Skin epidermis (tissue), 12 donors: ENCODE data around the gene CHD1.
"Not testable (repeated sequence)": the region's sequence is repeated elsewhere in the genome, so short reads cannot be mapped to it uniquely, and the experiment has no call there.

Source experiments
- H3K27ac ChIP-seq, 21 experiments: fragments of 200-600 bp; sonication (generic) in 11 of 21; one replicate each; pipeline ENCODE4 v1.5.0; 2020; ENCODE audit warnings: mild to moderate bottlenecking in 3 of 21, inconsistent platforms in 2 of 21, moderate library complexity in 2 of 21
- H3K4me3 ChIP-seq, 7 experiments: fragments of 200-600 bp; sonication (generic) in 2 of 7; one replicate each; pipeline ENCODE4 v1.5.0; 2020; ENCODE audit warnings: inconsistent platforms in 2 of 7, mild to moderate bottlenecking in 2 of 7, moderate library complexity in 1 of 7

CHD1 gene

GRCh38 chr5:98928873-98929709 is at the start of gene CHD1:
Gene CHD1, minus strand, starts transcription at chr5:98929007. Its CDS starts 2,621 bp downstream, at chr5:98926386.
- H3K4me3 ChIP-seq: peak within 1 kb of the TSS; percentile 69 to 99 (median 93)
- H3K27ac ChIP-seq: peak within 1 kb of the TSS; percentile 92 to 100 (median 99)

- Histone ChIP-seq H3K4me3 (no peak overlapping the region), H3K27ac (no peak overlapping the region)
Measured at GRCh38 chr5:98978528-98978927, 49.7 kb upstream of the CHD1 start.

GRCh38 chr5:98977723-98978122 is 48.9 kb upstream of the CHD1 start:
- Histone ChIP-seq H3K4me3 (no peak overlapping the region), H3K27ac (no peak overlapping the region)

- Histone ChIP-seq H3K27ac (no peak overlapping the region), H3K4me3 (no peak overlapping the region)
Measured at GRCh38 chr5:98975682-98976407, 47.0 kb upstream of the CHD1 start.

- Histone ChIP-seq H3K4me3 (no peak overlapping the region), H3K27ac (no peak overlapping the region)
Measured at GRCh38 chr5:98975223-98975622, 46.4 kb upstream of the CHD1 start.

- no peak overlapping the region for H3K4me3 ChIP-seq
- H3K27ac ChIP-seq: no peak overlapping the region
Measured at GRCh38 chr5:98969400-98969799, 40.6 kb upstream of the CHD1 start.

GRCh38 chr5:98968056-98968564 is 39.3 kb upstream of the CHD1 start:
- Histone ChIP-seq H3K27ac (no peak overlapping the region), H3K4me3 (no peak overlapping the region)

GRCh38 chr5:98965226-98965625 is 36.4 kb upstream of the CHD1 start:
- no peak overlapping the region for H3K27ac ChIP-seq
- H3K4me3 ChIP-seq: no peak overlapping the region

- no peak overlapping the region for H3K4me3 ChIP-seq
Measured at GRCh38 chr5:98964621-98965020, 35.8 kb upstream of the CHD1 start.

GRCh38 chr5:98963019-98963418 is 34.2 kb upstream of the CHD1 start:
- Histone ChIP-seq H3K27ac (no peak overlapping the region), H3K4me3 (no peak overlapping the region)

More at GRCh38 chr5:98964621-98965020, 35.8 kb upstream of the CHD1 start:
- H3K27ac ChIP-seq: no peak overlapping the region

- Histone ChIP-seq H3K4me3 (no peak overlapping the region), H3K27ac (no peak overlapping the region)
Measured at GRCh38 chr5:98962587-98962986, 33.8 kb upstream of the CHD1 start.

- no peak overlapping the region for H3K27ac ChIP-seq
Measured at GRCh38 chr5:98961665-98962344, 33.0 kb upstream of the CHD1 start.

GRCh38 chr5:98957307-98957706 is 28.5 kb upstream of the CHD1 start:
- no peak overlapping the region for H3K4me3 ChIP-seq
- H3K27ac ChIP-seq: no peak overlapping the region

More at GRCh38 chr5:98961665-98962344, 33.0 kb upstream of the CHD1 start:
- no peak overlapping the region for H3K4me3 ChIP-seq

- H3K4me3 ChIP-seq, H3K27ac ChIP-seq: not testable (repeated sequence)
Measured at GRCh38 chr5:98955888-98956287, 27.1 kb upstream of the CHD1 start.

- not testable (repeated sequence) for H3K27ac ChIP-seq, H3K4me3 ChIP-seq
Measured at GRCh38 chr5:98955471-98955870, 26.7 kb upstream of the CHD1 start.

GRCh38 chr5:98954392-98955028 is 25.7 kb upstream of the CHD1 start:
- H3K27ac ChIP-seq: no peak overlapping the region
- H3K4me3 ChIP-seq: no peak overlapping the region

GRCh38 chr5:98942847-98943246 is 14.0 kb upstream of the CHD1 start:
- Histone ChIP-seq H3K27ac (no peak overlapping the region), H3K4me3 (no peak overlapping the region)

- Histone ChIP-seq H3K27ac (no peak overlapping the region), H3K4me3 (no peak overlapping the region)
Measured at GRCh38 chr5:98941131-98941883, 12.5 kb upstream of the CHD1 start.

- no peak overlapping the region for H3K4me3 ChIP-seq
- H3K27ac ChIP-seq: no peak overlapping the region
Measured at GRCh38 chr5:98940581-98940980, 11.8 kb upstream of the CHD1 start.
